KG1 (cell line): ENCODE measurements around the gene ATP1A1.

Experiments used
- DNase-seq: peaks from one replicate; lab custom pipeline; 2025; lab: John Stamatoyannopoulos, UW

ATP1A1 gene

GRCh38 chr1:116372191-116372590 lies 853 bp upstream of the ATP1A1 start:
- DNase-seq: no peak

- DNase-seq: no peak
Observed at GRCh38 chr1:116373431-116374352, 648 bp downstream of the ATP1A1 start.

DNA sequence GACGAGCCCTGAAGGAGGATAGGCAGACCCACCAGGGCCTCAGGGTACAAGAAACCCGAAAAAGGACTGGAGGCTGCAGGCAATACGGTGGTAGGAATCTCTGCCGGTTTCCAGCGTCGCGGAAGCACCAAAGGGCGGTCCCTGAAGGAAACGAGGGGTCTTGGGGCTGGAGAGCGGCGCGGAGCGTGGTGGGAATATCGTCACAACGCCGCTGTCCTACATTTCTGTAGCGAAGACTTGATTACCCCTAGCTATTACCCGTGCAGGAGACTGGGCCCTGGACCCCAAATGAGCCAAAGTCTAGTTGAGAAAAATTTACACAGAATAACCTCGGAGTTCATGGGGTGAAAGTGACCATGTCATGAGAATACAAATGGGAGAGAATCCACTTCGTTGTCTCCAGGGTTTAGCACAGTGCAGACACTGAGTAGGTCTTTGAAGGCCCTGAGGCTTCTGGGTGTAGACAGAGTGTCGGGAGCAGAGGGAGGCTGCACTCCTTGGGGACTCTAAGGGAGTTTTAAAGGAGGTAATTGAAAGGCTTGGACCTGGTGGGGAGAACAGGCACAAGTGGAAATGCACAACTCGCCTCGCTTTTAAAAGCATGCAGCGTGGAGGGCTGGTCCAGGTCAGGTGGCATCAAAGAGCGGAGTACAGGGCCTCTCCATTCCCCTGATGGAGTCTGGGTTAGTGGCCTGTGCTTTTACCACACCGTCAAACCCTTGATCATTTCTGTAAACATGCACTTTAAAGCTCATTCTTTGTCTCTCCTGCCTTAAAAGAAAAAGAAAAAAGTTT lies 1.5 kb downstream of the ATP1A1 start:
- no peak for DNase-seq

DNA sequence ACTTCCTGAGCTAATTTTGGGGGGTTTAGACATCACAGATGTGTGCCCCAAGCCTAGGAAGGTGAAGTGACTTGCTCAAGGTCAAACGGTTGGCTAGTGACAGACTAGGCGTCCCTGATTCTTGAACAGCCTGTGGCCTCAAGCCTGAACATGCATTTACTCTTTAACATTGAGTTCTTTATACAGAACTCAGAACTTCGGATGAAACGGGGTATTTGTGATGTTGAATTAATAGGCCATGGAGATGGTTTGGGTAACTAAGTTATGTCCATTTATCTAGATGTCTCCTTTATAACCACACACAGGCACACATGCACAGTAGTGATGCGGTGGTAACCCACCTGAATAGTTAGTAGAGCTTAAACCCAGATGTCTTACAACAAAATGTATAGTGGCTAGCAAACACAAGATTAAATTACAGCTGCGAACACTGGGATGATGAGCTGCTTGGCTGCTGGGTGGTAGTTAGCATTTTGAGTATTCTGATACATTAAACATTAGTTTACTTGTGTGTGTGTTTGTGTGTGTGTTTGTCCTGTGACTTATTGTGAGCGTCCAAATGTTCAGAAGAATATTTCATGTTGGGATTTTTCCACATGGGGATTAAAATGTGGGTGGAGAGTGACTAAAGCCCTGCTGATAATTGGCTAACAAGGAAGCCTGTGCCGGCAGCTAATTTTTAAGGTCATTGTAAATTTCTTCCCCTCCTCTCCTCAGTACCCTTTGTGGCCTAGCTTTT lies 2.3 kb downstream of the ATP1A1 start:
- DNase-seq: no peak

- DNase-seq: no peak
Observed at GRCh38 chr1:116375887-116376728, 3.1 kb downstream of the ATP1A1 start.

GRCh38 chr1:116376729-116377086 lies 3.7 kb downstream of the ATP1A1 start:
- no peak for DNase-seq

GRCh38 chr1:116377541-116378529 lies 4.8 kb downstream of the ATP1A1 start:
- DNase-seq: no peak

GRCh38 chr1:116379057-116379630 lies 6.1 kb downstream of the ATP1A1 start:
- no peak for DNase-seq

DNA sequence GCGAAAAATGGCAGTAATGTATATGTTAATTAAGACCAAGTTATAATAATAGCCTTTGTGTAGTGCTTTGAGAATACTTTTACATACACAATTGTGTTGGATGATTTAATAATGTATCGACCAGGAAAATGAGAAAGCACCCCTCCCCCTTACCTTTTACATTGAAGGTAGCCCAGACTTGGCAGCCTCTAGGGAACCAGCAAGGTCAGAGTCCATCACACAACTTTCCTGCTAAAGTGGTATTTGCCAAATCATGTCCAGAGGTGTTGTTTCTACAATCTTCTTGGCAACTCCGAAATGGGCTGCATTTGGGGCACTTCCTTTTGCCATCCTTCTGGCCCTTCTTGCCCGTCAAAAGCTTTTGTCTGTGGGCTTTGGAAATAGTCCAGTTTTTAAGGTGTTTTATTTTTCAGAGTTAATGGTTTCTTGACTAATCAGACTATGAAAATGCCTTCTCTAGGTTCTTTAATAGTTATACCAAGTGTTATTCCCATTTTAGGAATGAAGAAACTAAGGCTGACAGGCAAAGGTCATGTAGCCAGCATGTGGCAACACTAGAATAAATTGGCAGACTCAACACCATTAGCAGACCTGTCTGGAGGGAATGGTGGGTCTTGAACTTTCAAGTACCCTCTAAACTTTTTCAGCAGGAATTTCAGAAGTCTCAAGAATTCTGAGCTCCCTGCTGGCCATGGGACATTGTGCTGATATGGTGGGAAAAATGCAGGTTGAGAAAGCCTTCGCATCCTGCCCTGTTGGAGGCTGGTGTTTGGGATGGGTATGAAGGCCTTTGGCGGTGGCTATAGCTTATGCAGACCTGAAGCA lies 6.8 kb downstream of the ATP1A1 start:
- DNase-seq: no peak

DNA sequence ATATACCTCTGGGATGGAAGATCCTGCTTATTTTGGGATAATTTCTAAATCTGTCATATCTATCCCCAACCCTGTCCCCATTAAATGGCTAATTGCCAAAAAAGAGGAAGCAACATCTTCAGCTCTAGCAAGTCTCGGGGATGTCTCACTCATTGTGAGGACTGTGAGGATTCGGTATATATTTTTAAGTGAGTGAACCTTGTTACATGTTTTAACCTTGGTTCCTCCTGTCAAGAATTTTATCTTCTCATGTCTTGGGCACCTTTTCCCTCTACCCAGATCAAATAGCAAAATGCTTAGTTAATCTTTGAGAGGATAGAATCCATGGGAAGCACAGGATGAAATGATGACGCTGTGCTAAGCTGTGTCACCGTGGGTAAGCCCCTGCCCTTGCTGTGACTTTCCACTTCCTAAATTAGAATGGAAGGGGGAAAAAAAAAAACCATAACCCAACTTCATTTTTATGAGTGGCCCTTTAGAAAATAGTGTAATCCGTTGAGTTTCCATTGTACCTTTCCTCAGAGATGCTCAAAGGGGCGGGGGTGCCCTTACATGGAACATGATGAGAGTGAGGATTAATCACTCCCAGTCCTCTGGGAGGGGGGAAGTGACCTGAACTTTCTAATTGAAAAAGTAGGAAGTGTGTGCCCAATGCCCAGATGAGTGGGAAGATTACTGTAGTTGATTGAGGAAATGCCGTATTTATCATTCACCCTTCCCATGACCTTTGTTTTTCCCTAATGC lies 7.6 kb downstream of the ATP1A1 start:
- no peak for DNase-seq

GRCh38 chr1:116382321-116382720 lies 9.3 kb downstream of the ATP1A1 start:
- DNase-seq: no peak

DNA sequence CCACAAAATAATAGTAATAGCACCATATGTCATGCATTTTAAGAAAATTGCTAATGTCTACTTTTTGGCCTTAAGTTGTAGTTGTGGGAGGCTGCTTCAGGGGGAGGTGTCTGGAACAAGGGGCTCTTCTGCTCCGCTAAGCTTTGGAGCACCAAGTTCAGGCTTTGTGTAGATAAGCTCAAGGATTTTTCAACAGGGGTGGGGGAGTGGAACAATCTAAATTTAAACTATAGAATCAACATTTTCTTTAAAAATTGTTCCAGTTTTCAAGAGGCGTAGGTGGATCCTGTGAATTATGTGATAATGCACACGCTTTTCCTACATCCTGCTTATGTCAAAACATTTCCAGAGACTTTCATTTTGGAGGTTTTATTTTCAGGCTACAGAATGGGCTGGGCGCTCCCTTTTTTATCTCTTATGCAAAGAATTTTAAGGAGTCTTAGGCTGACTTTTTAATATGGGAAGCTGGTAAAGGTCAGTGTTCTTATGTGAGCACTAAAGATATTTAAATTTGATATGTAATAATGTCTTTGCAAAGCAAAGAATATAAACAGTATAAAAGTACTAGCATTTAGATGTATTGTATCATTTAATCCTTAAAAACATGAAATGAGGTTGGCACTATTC lies 9.9 kb downstream of the ATP1A1 start:
- no peak for DNase-seq

DNA sequence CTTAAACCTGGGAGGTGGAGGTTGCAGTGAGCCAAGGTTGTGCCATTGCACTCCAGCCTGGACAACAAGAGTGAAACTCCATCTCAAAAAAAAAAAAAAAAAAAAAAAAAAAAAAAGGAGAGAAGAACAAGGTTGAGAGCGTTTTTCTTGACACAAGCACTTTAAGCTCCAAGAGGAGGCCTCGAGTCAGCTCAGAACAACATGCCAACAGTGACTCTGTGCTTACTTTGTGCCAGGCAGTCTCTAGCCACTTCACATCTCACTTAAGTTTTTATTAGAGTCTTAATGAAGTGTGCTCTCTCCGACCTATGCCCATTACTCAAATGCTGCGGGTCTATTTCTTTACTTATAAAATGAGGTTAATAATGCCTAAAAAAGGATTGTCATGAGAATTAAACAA lies 13.0 kb downstream of the ATP1A1 start:
- no peak for DNase-seq

DNA sequence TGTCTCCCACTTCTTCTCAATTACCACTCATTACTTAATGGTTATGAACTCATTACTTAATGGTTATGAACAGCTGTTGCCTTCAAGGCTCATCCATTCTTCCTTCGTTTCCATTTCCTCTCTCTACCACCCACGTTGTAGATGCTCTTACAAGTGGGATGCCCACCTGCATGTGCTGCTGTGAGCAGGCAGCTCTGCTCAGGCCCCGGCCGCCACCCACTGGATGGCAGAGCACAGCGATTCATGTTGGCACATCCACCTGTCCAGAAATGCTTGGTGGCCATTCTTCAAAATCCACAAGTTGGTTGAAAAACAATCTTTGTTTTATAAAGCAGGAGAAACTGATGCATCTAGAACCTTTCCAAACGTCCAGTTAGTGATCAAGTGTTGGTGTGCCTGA lies 14.5 kb downstream of the ATP1A1 start:
- no peak for DNase-seq

- DNase-seq: no peak
Observed at GRCh38 chr1:116388122-116388521, 15.1 kb downstream of the ATP1A1 start.

DNA sequence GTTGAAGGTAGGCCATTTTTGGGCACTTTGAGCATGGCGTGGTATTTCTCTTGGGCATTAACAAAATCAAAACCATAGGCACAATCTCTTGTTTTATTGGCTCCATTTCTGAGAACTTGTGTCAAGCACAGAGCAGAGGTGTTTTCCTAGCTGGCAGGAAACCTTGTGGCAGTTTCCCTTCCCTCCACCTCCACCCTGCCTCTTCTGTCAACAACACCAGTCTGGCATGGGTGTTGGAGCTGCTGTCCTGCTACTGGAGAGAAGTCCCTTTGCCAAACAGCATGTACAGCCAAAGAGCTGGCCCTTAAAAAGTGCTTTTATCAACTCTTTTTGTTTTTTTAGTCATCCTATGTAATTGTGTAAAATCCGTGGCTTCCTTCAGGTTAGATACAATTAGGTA lies 16.0 kb downstream of the ATP1A1 start:
- DNase-seq: no peak

DNA sequence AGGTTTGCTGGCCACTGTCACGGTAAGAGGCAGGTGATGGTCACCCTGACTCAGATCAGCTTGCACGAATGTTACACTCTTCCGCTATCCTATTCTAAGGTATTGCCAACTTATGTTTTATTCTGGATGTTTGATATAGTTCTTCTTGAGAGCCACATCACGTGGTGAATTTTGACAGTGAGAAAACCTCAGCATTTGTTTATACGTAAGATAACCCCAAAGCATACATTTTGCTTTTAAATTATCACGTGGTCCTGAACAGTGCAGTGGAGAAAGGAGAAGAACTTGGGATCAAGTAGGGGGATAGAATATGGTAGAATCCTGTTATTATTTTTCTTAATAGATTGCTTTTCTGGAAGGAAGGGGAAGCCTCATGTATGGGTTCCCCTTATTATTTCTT lies 16.6 kb downstream of the ATP1A1 start:
- no peak for DNase-seq

GRCh38 chr1:116390195-116390594 lies 17.2 kb downstream of the ATP1A1 start:
- DNase-seq: no peak
